Neural cell (in vitro differentiated cells): Measurements from ENCODE around the gene CATSPERD. TPM values are rescaled to one million over a fixed set of nuclear protein-coding genes. Genes with fewer than 3 reads are reported as not detected.

ENCODE experiments used
- H2AFZ ChIP-seq: fragments of 200-600, 300-800 bp; sonication (generic), shearing (Covaris generic); 2 replicates; pipeline ENCODE4 v1.6.0; 2014; ENCODE audit warnings: low read depth, mild to moderate bottlenecking, antibody characterized with exemption, low read length, moderate library complexity
- H3F3A ChIP-seq: fragments of 200-600 bp; shearing (Covaris generic); 2 replicates; pipeline ENCODE4 v1.6.1; 2016; ENCODE audit warnings: mild to moderate bottlenecking, moderate library complexity, mixed read lengths, antibody characterized with exemption, low read length; ENCODE audit not compliant: insufficient read depth, poor library complexity, severe bottlenecking
- H3K27ac ChIP-seq: fragments of 200-600, 300-800 bp; sonication (generic), shearing (Covaris generic); 2 replicates; pipeline ENCODE4 v1.5.1; 2014; ENCODE audit warnings: mild to moderate bottlenecking, low read length, moderate library complexity
- H3K27me3 ChIP-seq: fragments of 300-800, 200-600 bp; sonication (generic), shearing (Covaris generic); 2 replicates; pipeline ENCODE4 v1.6.0; 2014; ENCODE audit warnings: mild to moderate bottlenecking, low read depth, low read length, moderate library complexity; ENCODE audit not compliant: insufficient read depth
- H3K36me3 ChIP-seq: fragments of 300-800, 200-600 bp; sonication (generic), shearing (Covaris generic); 2 replicates; pipeline ENCODE4 v1.5.1; 2014; ENCODE audit warnings: mild to moderate bottlenecking, antibody characterized with exemption, low read length, moderate library complexity; ENCODE audit not compliant: insufficient read depth
- H3K4me2 ChIP-seq: fragments of 300-800, 200-600 bp; sonication (generic), shearing (Covaris generic); 2 replicates; pipeline ENCODE4 v1.6.0; 2014; ENCODE audit warnings: mild to moderate bottlenecking, low read length
- H3K4me3 ChIP-seq: fragments of 300-800, 200-600 bp; sonication (generic), shearing (Covaris generic); 2 replicates; pipeline ENCODE4 v1.5.1; 2014; ENCODE audit warnings: mild to moderate bottlenecking, low read length, moderate library complexity
- H3K79me2 ChIP-seq: fragments of 200-600 bp; shearing (Covaris generic); replicated peaks from 2 replicates; pipeline ENCODE4 v1.6.0; 2014; ENCODE audit warnings: mild to moderate bottlenecking, low read length, moderate library complexity; ENCODE audit not compliant: insufficient read depth
- H3K9ac ChIP-seq: fragments of 300-800, 200-600 bp; sonication (generic), shearing (Covaris generic); 2 replicates; pipeline ENCODE4 v1.6.1; 2016; ENCODE audit warnings: mild to moderate bottlenecking, low read length, mixed read lengths
- H3K9me2 ChIP-seq: fragments of 200-600 bp; shearing (Covaris generic); 2 replicates; pipeline ENCODE4 v1.6.1; 2016; ENCODE audit warnings: mild to moderate bottlenecking, low read length, mixed read lengths; ENCODE audit not compliant: insufficient read depth
- H3K9me3 ChIP-seq: fragments of 200-600, 300-800 bp; sonication (generic), shearing (Covaris generic); 2 replicates; pipeline ENCODE4 v1.6.1; 2016; ENCODE audit warnings: mild to moderate bottlenecking, mixed run types, low read length, moderate library complexity, mixed read lengths
- H4K20me1 ChIP-seq: fragments of 200-600 bp; shearing (Covaris generic); 2 replicates; pipeline ENCODE4 v1.6.1; 2016; ENCODE audit warnings: mild to moderate bottlenecking, mixed run types; ENCODE audit not compliant: insufficient read depth
- CTCF ChIP-seq: fragments of 450-650 bp; IDR thresholded peaks from 2 replicates; pipeline ENCODE4 v1.5.1; 2014; ENCODE audit warnings: antibody characterized with exemption, mild to moderate bottlenecking, moderate library complexity; ENCODE audit not compliant: poor library complexity, severe bottlenecking
- EP300 ChIP-seq: fragments of 450-650 bp; conservative IDR thresholded peaks from 2 replicates; pipeline ENCODE4 v1.6.1; 2014; ENCODE audit warnings: antibody characterized with exemption, mild to moderate bottlenecking, moderate library complexity; ENCODE audit not compliant: poor library complexity, severe bottlenecking
- EZH2 ChIP-seq: fragments of 200-600, 300-800 bp; shearing (Covaris generic), sonication (generic); IDR thresholded peaks from 2 replicates; pipeline ENCODE4 v1.6.1; 2014; ENCODE audit warnings: antibody characterized with exemption, low read length, borderline replicate concordance, mild to moderate bottlenecking; ENCODE audit not compliant: insufficient read depth, poor library complexity, severe bottlenecking
- MXI1 ChIP-seq: fragments of 450-650 bp; conservative IDR thresholded peaks from 2 replicates; pipeline ENCODE4 v1.6.1; 2014; ENCODE audit warnings: antibody characterized with exemption, mild to moderate bottlenecking; ENCODE audit not compliant: poor library complexity, severe bottlenecking
- POLR2AphosphoS5 ChIP-seq: IDR thresholded peaks from 2 replicates; pipeline ENCODE4 v1.6.1; 2012
- RAD21 ChIP-seq: fragments of 450-650 bp; conservative IDR thresholded peaks from 2 replicates; pipeline ENCODE4 v1.6.1; 2014; ENCODE audit warnings: antibody characterized with exemption, mild to moderate bottlenecking, moderate library complexity
- SMC3 ChIP-seq: fragments of 450-650 bp; conservative IDR thresholded peaks from 2 replicates; pipeline ENCODE4 v1.6.1; 2014; ENCODE audit warnings: antibody characterized with exemption, mild to moderate bottlenecking, moderate library complexity; ENCODE audit not compliant: poor library complexity
- TAF1 ChIP-seq: IDR thresholded peaks from 2 replicates; pipeline ENCODE4 v1.6.1; 2012; ENCODE audit warnings: low read depth
- polyA plus RNA-seq: library from polyadenylated mRNA; depleted of rRNA; stranded (reverse); fragments of >200 nt; gene quantifications from 2 replicates; pipeline ENCODE4 v1.2.3, GENCODE V29; 2014
- TF ChIP-seq, protein P1 (sequence below): IDR thresholded peaks from 2 replicates; pipeline ENCODE4 v1.6.1; 2012; ENCODE audit warnings: borderline replicate concordance

The CATSPERD gene
- polyA plus RNA-seq, 1 donor from 2014 or later = not detected

DNA sequence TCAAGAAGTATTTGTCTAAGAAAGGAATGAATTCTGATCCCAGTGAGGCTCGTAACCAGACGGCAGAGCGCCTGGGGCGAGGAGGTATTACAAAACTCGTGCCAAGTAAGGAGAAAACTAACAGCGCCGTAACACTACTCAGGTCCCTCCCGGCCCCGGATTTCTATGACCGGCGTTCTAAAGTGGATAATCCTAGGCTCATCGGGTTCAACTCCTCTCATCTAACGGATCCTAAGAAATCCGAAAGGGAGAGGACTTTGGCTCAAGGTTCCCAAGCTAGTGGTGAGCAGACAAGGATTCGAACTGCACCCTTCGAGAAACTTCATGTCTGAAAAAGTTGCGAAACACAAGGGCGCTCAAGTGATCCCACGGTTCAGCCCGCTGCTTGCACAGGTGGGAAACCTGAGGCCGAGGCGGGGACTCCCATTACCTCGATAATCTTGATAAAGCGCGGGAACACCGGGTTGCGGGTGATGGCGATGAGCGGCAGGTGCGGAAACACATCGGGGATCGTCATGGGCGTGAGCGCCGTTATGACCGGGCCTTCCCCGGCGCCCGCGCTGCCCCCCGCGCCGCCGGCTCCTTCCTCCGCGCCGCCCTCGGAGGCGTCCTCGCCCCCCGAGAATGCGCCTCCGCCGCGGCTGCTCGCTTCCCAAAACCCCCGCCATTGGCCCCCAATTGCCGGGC lies 1.0 kb upstream of the CATSPERD start:
- peaks cover 24% of the 10 kb centered on the region for H3K79me2 ChIP-seq
- peak overlapping the region; percentile 78 for H3K27ac ChIP-seq

GRCh38 chr19:5727453-5728050 lies 7.1 kb downstream of the CATSPERD start:
- no peaks in the 10 kb centered on the region for H3K9me3 ChIP-seq
- no peak overlapping the region for H3K27ac ChIP-seq
- H3K4me3 ChIP-seq = no peak overlapping the region
- TF ChIP-seq, protein P1, sequence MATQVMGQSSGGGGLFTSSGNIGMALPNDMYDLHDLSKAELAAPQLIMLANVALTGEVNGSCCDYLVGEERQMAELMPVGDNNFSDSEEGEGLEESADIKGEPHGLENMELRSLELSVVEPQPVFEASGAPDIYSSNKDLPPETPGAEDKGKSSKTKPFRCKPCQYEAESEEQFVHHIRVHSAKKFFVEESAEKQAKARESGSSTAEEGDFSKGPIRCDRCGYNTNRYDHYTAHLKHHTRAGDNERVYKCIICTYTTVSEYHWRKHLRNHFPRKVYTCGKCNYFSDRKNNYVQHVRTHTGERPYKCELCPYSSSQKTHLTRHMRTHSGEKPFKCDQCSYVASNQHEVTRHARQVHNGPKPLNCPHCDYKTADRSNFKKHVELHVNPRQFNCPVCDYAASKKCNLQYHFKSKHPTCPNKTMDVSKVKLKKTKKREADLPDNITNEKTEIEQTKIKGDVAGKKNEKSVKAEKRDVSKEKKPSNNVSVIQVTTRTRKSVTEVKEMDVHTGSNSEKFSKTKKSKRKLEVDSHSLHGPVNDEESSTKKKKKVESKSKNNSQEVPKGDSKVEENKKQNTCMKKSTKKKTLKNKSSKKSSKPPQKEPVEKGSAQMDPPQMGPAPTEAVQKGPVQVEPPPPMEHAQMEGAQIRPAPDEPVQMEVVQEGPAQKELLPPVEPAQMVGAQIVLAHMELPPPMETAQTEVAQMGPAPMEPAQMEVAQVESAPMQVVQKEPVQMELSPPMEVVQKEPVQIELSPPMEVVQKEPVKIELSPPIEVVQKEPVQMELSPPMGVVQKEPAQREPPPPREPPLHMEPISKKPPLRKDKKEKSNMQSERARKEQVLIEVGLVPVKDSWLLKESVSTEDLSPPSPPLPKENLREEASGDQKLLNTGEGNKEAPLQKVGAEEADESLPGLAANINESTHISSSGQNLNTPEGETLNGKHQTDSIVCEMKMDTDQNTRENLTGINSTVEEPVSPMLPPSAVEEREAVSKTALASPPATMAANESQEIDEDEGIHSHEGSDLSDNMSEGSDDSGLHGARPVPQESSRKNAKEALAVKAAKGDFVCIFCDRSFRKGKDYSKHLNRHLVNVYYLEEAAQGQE = no peak
- no peak for TF ChIP-seq RAD21
- no peak for TF ChIP-seq EP300
- no peak for TF ChIP-seq EZH2
- TF ChIP-seq CTCF = no peak
- TF ChIP-seq MXI1 = no peak

More for the DNA sequence above, 1.0 kb upstream of the CATSPERD start:
- peak overlapping the region; percentile 35 for H3K4me2 ChIP-seq
- no peaks in the 10 kb centered on the region for H3K9me2 ChIP-seq
- no peaks in the 10 kb centered on the region for H3F3A ChIP-seq
- H3K9ac ChIP-seq = peak overlapping the region; percentile 75
- TF ChIP-seq, protein P1 = no peak
- no peak for TF ChIP-seq TAF1
- TF ChIP-seq CTCF = no peak
- TF ChIP-seq SMC3 = no peak
- TF ChIP-seq EZH2 = no peak
- no peak for TF ChIP-seq RAD21
- no peak for TF ChIP-seq POLR2AphosphoS5
- no peak for TF ChIP-seq EP300
- no peak for TF ChIP-seq MXI1
- H3K36me3 ChIP-seq = no peaks in the 10 kb centered on the region
- peak overlapping the region; percentile 68 for H3K4me3 ChIP-seq
- no peaks in the 10 kb centered on the region for H3K9me3 ChIP-seq
- no peaks in the 10 kb centered on the region for H3K27me3 ChIP-seq
- peak overlapping the region; percentile 51 for H2AFZ ChIP-seq
- H4K20me1 ChIP-seq = no peaks in the 10 kb centered on the region

More at GRCh38 chr19:5727453-5728050, 7.1 kb downstream of the CATSPERD start:
- no peak overlapping the region for H3K9ac ChIP-seq
- H4K20me1 ChIP-seq = no peaks in the 10 kb centered on the region
- H3F3A ChIP-seq = no peaks in the 10 kb centered on the region
- H2AFZ ChIP-seq = no peak overlapping the region
- no peaks in the 10 kb centered on the region for H3K27me3 ChIP-seq
- no peak overlapping the region for H3K4me2 ChIP-seq
- no peaks in the 10 kb centered on the region for H3K36me3 ChIP-seq
- H3K9me2 ChIP-seq = no peaks in the 10 kb centered on the region
- no peaks in the 10 kb centered on the region for H3K79me2 ChIP-seq
